Right lobe of liver (tissue), 6 donors: ENCODE results near the gene UCK2. TPM values are rescaled to one million over a fixed set of nuclear protein-coding genes. Genes with fewer than 3 reads are reported as not detected.

ENCODE experiments used
- ATAC-seq, 4 donors: fragments of 200-7000 bp; cut with Tn5 transposase; one replicate each; pipeline ENCODE4 v1.9.1; 2020; ENCODE audit warnings: mild to moderate bottlenecking in 4 of 4, moderate library complexity in 4 of 4
- DNase-seq, 3 donors: peaks; one replicate each; pipeline ENCODE4 v3.0.0-alpha.2; 2020
- H3K27ac ChIP-seq, 3 donors: fragments of 200-600 bp; one replicate each; pipeline ENCODE4 v1.8.0; 2022
- H3K27me3 ChIP-seq, 2 donors: fragments of 200-600 bp; one replicate each; pipeline ENCODE4 v1.8.0; 2022
- H3K36me3 ChIP-seq, 4 donors: fragments of 200-600 bp; sonication (generic) in 1 of 4; one replicate each; pipeline versions ENCODE4 v1.5.1 to v1.8.0; 2017 to 2022; ENCODE audit warnings: control low read depth in 1 of 4
- H3K4me1 ChIP-seq, 4 donors: fragments of 200-600 bp; sonication (generic) in 1 of 4; one replicate each; pipeline versions ENCODE4 v1.5.1 to v1.8.0; 2017 to 2022; ENCODE audit warnings: control low read depth in 1 of 4
- H3K4me3 ChIP-seq, 3 donors: fragments of 200-600 bp; one replicate each; pipeline ENCODE4 v1.8.0; 2022
- H3K9me3 ChIP-seq, 4 donors: fragments of 200-600 bp; sonication (generic) in 1 of 4; one replicate each; pipeline versions ENCODE4 v1.5.1 to v1.8.0; 2017 to 2022; ENCODE audit warnings: control low read depth in 1 of 4
- CTCF ChIP-seq, 4 donors: fragments of 200-600 bp in 3 of 4; fragments of 450-650 bp in 1 of 4; IDR thresholded peaks; one replicate each; pipeline versions ENCODE4 v1.5.1 to v1.8.0; 2016 to 2022; ENCODE audit warnings: antibody characterized with exemption in 4 of 4, mild to moderate bottlenecking in 2 of 4
- POLR2A ChIP-seq: fragments of 450-650 bp; IDR thresholded peaks from one replicate; pipeline ENCODE4 v1.6.1; 2017; ENCODE audit warnings: antibody characterized with exemption, mild to moderate bottlenecking
- WGBS: methylation state at CpG from one replicate; pipeline ENCODE4 v1.1.6; 2018; ENCODE audit warnings: low coverage, low lambda C conversion rate; ENCODE audit not compliant: insufficient coverage; ENCODE audit errors: missing lambda C conversion rate; 5-methylcytosine and 5-hydroxymethylcytosine counted together
- intact Hi-C, 2 donors: fragments of 100-400 bp; cut with DNase I; formaldehyde crosslinking; loops; one replicate each; pipeline versions ENCODE4 v1.11.2 to v1.14.1; 2022
- total RNA-seq, 6 experiments: library from RNA; depleted of rRNA in 2 of 6; stranded (reverse); fragments of >200 nt in 2 of 6; fragmentation: NEBNext Ultra II Directional in 3 of 6; extraction: Animal tissue kit (Norgen Biotek cat#: 25700) in 3 of 6; gene quantifications; one replicate each; pipeline versions ENCODE4 v1.1.0 to v1.2.4, GENCODE V29; 2016 to 2023
- donor health status: DM: no; HTN: yes; CAD: no.
- donor health status: DM: no; HTN: no; CAD: no.
- donor health status: DM: no; HTN: no; CAD: no.
- donor health status: DM: no; HTN: yes; CAD: no.
- donor health status: DM: no; HTN: yes; CAD: no.

Gene UCK2
- total RNA-seq, 6 experiments from 2014 or later: 8.4 to 22.9 (median 10.4) TPM

- intact Hi-C loops: loop anchor here in 1 of 2 donors (10.0 kb wide), 1 partner anchor 488 kb away; no protein-coding TSS in a partner anchor
- TF ChIP-seq CTCF (IDR thresholded peaks at IDR 0.05) (no peak), POLR2A (no peak)
- ATAC-seq (no peak), DNase-seq (no peak)
- Histone ChIP-seq H3K4me1 (no peaks in the 10 kb centered on the region), H3K27me3 (no peaks in the 10 kb centered on the region), H3K36me3 (no peaks in the 10 kb centered on the region), H3K27ac (no peak overlapping the region), H3K9me3 (no peaks in the 10 kb centered on the region), H3K4me3 (no peak overlapping the region)
- WGBS: no CpG with 5 or more reads among the region's 5 CpGs
Measured at GRCh38 chr1:165936542-165936941, 109.1 kb downstream of the UCK2 start.

GRCh38 chr1:165937829-165938228, 110.4 kb downstream of the UCK2 start:
- no peaks in the 10 kb centered on the region for H3K27me3 ChIP-seq
- intact Hi-C loops: loop anchor here in 1 of 2 donors (10.0 kb wide), 1 partner anchor 487 kb away; no protein-coding TSS in a partner anchor
- no peaks in the 10 kb centered on the region for H3K4me1 ChIP-seq
- H3K9me3 ChIP-seq: no peaks in the 10 kb centered on the region
- TF ChIP-seq CTCF (IDR thresholded peaks at IDR 0.05): no peak
- no peak for TF ChIP-seq POLR2A
- no peak overlapping the region for H3K27ac ChIP-seq
- H3K36me3 ChIP-seq: no peaks in the 10 kb centered on the region
- no peak overlapping the region for H3K4me3 ChIP-seq
- no peak for DNase-seq
- 71% methylated on average over 2 of the region's 2 CpGs for WGBS
- ATAC-seq: no peak

GRCh38 chr1:165938844-165939243, 111.4 kb downstream of the UCK2 start:
- intact Hi-C loops: loop anchor here in 1 of 2 donors (10.0 kb wide), 1 partner anchor 486 kb away; no protein-coding TSS in a partner anchor
- 76% methylated on average over 2 of the region's 2 CpGs for whole genome bisulfite sequencing

GRCh38 chr1:165941531-165941930, 114.1 kb downstream of the UCK2 start:
- H3K4me1 ChIP-seq: no peaks in the 10 kb centered on the region
- intact Hi-C loops: no loop called here
- TF ChIP-seq POLR2A (no peak), CTCF (IDR thresholded peaks at IDR 0.05) (no peak)
- DNase-seq (no peak), ATAC-seq (no peak)
- 100% methylated on average over 1 of the region's 21 CpGs for WGBS
- no peak overlapping the region for H3K4me3 ChIP-seq
- H3K9me3 ChIP-seq: no peaks in the 10 kb centered on the region
- H3K36me3 ChIP-seq: no peaks in the 10 kb centered on the region
- H3K27ac ChIP-seq: no peak overlapping the region
- no peaks in the 10 kb centered on the region for H3K27me3 ChIP-seq

More at GRCh38 chr1:165938844-165939243, 111.4 kb downstream of the UCK2 start:
- H3K27ac ChIP-seq: no peak overlapping the region
- H3K4me3 ChIP-seq: no peak overlapping the region
- no peak for TF ChIP-seq CTCF (IDR thresholded peaks at IDR 0.05)
- TF ChIP-seq POLR2A: no peak
- no peaks in the 10 kb centered on the region for H3K4me1 ChIP-seq
- DNase-seq: no peak
- no peaks in the 10 kb centered on the region for H3K27me3 ChIP-seq
- no peaks in the 10 kb centered on the region for H3K9me3 ChIP-seq
- H3K36me3 ChIP-seq: no peaks in the 10 kb centered on the region
- no peak for ATAC-seq

GRCh38 chr1:165942062-165942461, 114.6 kb downstream of the UCK2 start:
- 90% methylated on average over 3 of the region's 4 CpGs for WGBS
- intact Hi-C loops: no loop called here
- ATAC-seq: no peak

More at GRCh38 chr1:165942062-165942461, 114.6 kb downstream of the UCK2 start:
- Histone ChIP-seq H3K27ac (no peak overlapping the region), H3K4me1 (no peaks in the 10 kb centered on the region), H3K4me3 (no peak overlapping the region), H3K36me3 (no peaks in the 10 kb centered on the region), H3K9me3 (no peaks in the 10 kb centered on the region), H3K27me3 (no peaks in the 10 kb centered on the region)
- DNase-seq: no peak
- no peak for TF ChIP-seq POLR2A
- TF ChIP-seq CTCF (IDR thresholded peaks at IDR 0.05): no peak
